ENCODE results near the gene GAL.

GAL gene

DNA sequence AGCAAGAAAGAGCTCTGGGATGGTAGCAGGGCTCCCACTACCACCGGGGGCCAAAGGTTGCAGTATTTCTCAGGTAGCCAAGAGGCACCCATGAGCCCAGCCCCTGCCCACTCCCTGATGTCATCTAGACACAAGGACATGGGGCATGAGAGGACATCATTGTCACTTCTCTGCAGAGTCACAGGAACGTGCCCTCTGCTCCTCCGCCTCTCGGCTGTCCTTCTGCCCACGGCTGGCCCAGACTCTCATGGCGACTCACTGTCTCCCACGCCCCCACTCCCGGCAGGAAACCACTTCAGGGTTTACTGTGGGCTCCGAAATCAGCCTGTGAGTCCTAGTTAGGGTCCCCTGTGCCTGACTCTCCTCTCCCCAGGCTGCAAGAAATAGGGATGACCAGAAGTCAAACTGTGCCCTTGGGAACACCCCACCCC lies 1.8 kb upstream of the GAL start:
- no peak overlapping the region for H3K27ac ChIP-seq (ENCODE audit: low read length)
- no peak overlapping the region for H3K4me3 ChIP-seq (ENCODE audit: low read length in 2 of 2)
- H3K27me3 ChIP-seq (ENCODE audit: control insufficient read depth in 1 of 2, insufficient read depth in 2 of 2, low read length in 2 of 2) = peaks cover 35 to 39% of the 10 kb centered on the region in 2 donors
- H3K36me3 ChIP-seq (ENCODE audit: control insufficient read depth in 2 of 2, insufficient read depth in 2 of 2, low read length in 2 of 2) = no peaks in the 10 kb centered on the region
- H3K9ac ChIP-seq (ENCODE audit: low read length in 2 of 2) = no peak overlapping the region
- peaks cover 11% of the 10 kb centered on the region for H3K4me1 ChIP-seq (ENCODE audit: control insufficient read depth, insufficient read depth, low read length)
- H3K9me3 ChIP-seq (ENCODE audit: control insufficient read depth in 2 of 2, low read length in 2 of 2) = no peaks in the 10 kb centered on the region

DNA sequence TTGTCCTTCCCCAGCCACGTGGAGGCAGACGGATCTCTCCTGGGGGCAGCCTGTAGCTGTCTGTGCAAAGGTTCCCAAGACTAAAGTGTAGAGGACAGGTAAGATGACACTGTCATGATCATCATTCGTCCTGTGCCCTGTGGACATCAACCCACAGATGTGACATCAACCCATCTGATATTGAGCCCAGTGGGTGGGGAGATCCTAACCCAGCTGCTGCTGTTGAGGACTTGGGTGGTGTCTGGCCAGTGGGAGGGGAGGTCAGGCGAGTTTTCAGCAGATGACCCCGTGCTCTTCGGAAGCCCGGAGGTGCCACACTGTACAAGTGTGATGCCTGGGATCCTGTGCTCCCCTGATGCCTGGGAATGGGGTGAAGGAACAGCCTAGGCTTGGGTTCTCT lies 1.2 kb upstream of the GAL start:
- Histone ChIP-seq H3K4me1 (ENCODE audit: control insufficient read depth, insufficient read depth, low read length) (peaks cover 11% of the 10 kb centered on the region), H3K36me3 (ENCODE audit: control insufficient read depth in 2 of 2, insufficient read depth in 2 of 2, low read length in 2 of 2) (no peaks in the 10 kb centered on the region), H3K9ac (ENCODE audit: low read length in 2 of 2) (no peak overlapping the region), H3K27me3 (ENCODE audit: control insufficient read depth in 1 of 2, insufficient read depth in 2 of 2, low read length in 2 of 2) (peaks cover 35 to 42% of the 10 kb centered on the region in 2 donors), H3K4me3 (ENCODE audit: low read length in 2 of 2) (no peak overlapping the region), H3K27ac (ENCODE audit: low read length) (no peak overlapping the region), H3K9me3 (ENCODE audit: control insufficient read depth in 2 of 2, low read length in 2 of 2) (no peaks in the 10 kb centered on the region)

DNA sequence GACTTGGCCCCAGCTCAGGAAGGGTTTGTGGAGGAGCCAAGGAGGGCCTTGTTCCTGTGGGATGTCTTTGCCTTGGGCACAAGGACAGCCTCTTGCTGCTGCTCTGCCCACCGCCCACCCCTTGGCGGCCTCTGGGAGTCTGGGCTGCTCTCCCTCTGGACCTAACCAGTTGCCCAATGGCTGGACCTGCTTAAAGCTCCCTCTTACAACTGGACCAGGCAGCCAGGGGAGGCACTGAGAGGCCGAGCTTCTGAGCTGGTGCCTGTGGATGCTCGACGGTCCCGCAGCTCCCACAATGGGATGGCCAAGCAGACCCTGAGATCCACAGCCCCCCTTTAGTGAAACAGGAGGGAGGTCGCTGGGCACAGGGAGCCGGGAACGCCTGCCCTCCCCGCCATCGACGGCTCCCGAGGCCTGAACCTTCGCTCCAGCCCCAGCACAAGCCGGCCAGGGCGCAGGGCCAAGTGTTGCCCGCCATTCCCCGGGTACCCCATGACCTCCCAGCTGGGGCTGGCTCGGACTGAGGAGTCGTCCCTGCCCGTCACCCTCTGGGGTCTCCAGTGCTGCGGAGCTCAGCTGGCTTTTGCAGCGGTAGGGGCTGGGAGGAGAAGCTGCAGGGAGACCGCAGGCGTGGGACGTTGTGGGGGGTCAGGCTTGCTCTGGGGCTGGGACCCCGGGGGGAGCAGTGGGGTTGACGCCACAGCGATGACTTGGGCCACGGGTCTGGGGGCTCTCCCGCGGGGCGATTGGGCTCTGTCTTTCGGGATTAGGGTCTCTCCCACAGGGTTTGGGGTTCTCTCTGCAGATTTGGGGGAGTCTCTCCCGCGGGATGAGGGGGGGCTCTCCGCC lies 584 bp upstream of the GAL start:
- H3K4me3 ChIP-seq (ENCODE audit: low read length in 2 of 2) = no peak overlapping the region
- H3K4me1 ChIP-seq (ENCODE audit: control insufficient read depth, insufficient read depth, low read length) = peaks cover 11% of the 10 kb centered on the region
- H3K9me3 ChIP-seq (ENCODE audit: control insufficient read depth in 2 of 2, low read length in 2 of 2) = no peaks in the 10 kb centered on the region
- no peaks in the 10 kb centered on the region for H3K36me3 ChIP-seq (ENCODE audit: control insufficient read depth in 2 of 2, insufficient read depth in 2 of 2, low read length in 2 of 2)
- H3K27me3 ChIP-seq (ENCODE audit: control insufficient read depth in 1 of 2, insufficient read depth in 2 of 2, low read length in 2 of 2) = peaks cover 35 to 42% of the 10 kb centered on the region in 2 donors
- H3K9ac ChIP-seq (ENCODE audit: low read length in 2 of 2) = no peak overlapping the region
- no peak overlapping the region for H3K27ac ChIP-seq (ENCODE audit: low read length)

DNA sequence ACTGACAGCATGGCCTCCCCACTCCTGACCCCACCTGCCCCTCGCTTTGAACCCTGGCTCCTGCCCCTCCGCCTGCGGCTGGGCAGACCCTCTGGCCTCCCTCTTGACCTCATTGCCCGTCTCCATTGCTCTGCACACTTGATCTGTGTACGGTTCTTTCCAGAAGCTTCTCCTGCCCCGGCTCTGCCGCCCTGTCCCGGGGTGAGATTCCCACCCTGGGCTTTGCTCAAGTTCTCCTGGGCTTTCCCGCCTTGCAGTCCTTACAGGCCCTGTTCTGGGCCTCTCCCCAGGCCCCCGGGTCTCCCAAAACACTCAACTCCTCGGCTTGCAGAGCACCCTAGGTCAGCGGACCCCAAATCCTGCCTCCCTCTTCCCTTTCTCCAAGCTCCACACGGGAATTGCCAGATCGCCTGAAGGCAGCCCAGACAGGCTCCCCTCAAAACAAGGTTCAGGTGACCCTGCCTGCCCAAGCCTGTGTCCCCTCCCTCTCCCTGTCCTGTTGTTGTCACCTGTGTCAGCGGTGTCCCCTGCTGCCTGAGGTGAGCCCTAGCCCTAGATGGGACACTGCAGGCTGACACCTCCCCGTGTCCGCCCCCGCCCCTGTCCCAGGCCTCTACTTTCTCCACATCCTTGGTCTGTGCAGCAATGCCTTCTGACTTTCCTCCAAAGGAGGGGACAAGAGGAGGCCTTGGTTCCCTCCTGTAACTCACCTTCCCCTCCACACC lies 1.5 kb downstream of the GAL start:
- H3K36me3 ChIP-seq (ENCODE audit: control insufficient read depth in 2 of 2, insufficient read depth in 2 of 2, low read length in 2 of 2) = no peaks in the 10 kb centered on the region
- H3K27ac ChIP-seq (ENCODE audit: low read length) = no peak overlapping the region
- no peak overlapping the region for H3K9ac ChIP-seq (ENCODE audit: low read length in 2 of 2)
- H3K4me1 ChIP-seq (ENCODE audit: control insufficient read depth, insufficient read depth, low read length) = peaks cover 11% of the 10 kb centered on the region
- H3K27me3 ChIP-seq (ENCODE audit: control insufficient read depth in 1 of 2, insufficient read depth in 2 of 2, low read length in 2 of 2) = peaks cover 35 to 47% of the 10 kb centered on the region in 2 donors
- no peaks in the 10 kb centered on the region for H3K9me3 ChIP-seq (ENCODE audit: control insufficient read depth in 2 of 2, low read length in 2 of 2)
- H3K4me3 ChIP-seq (ENCODE audit: low read length in 2 of 2) = no peak overlapping the region

DNA sequence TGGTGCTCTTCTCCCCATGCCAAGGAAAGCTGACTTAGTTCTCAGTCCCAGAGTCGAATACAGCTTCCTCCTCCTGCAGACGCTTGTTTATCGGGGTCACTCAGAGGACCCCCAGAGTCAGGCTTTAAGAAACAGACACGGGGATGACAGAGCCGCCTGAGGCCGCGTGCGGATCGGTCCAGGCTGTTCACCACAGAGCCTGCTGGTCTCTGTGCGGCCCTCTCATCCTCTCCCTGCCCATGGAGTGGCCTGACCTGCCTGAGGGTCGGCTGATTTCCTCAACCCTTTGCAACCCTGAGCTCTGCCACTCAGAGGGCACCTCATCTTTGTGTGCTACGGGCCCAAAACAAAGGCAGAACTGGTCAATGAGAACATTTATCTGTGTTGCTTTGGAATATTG lies 2.1 kb downstream of the GAL start:
- peaks cover 35 to 51% of the 10 kb centered on the region in 2 donors for H3K27me3 ChIP-seq (ENCODE audit: control insufficient read depth in 1 of 2, insufficient read depth in 2 of 2, low read length in 2 of 2)

DNA sequence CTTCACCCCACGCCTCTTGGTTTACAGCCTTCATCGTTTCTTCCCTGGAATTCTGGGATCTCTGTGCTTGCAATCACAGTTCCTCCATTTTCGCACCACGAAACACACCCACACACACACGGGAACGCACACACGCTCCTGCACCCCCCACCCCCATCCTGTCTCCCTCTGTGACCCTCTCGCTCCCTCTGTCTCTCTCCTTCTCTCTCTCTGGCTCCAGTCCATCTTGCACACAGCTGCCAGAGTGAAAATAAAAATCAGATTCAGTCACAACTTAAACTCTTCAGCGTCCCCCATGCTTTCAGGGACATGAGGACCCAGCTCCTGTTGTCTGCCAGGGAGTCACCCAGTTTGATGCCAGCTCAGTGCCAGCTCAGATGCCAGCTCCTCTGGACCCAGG lies 3.0 kb downstream of the GAL start:
- Histone ChIP-seq H3K27ac (ENCODE audit: low read length) (no peak overlapping the region), H3K9me3 (ENCODE audit: control insufficient read depth in 2 of 2, low read length in 2 of 2) (no peaks in the 10 kb centered on the region), H3K4me1 (ENCODE audit: control insufficient read depth, insufficient read depth, low read length) (peaks cover 11% of the 10 kb centered on the region), H3K9ac (ENCODE audit: low read length in 2 of 2) (no peak overlapping the region), H3K36me3 (ENCODE audit: control insufficient read depth in 2 of 2, insufficient read depth in 2 of 2, low read length in 2 of 2) (no peaks in the 10 kb centered on the region), H3K27me3 (ENCODE audit: control insufficient read depth in 1 of 2, insufficient read depth in 2 of 2, low read length in 2 of 2) (peaks cover 35 to 53% of the 10 kb centered on the region in 2 donors), H3K4me3 (ENCODE audit: low read length in 2 of 2) (no peak overlapping the region)

More for the DNA sequence above, 2.1 kb downstream of the GAL start:
- Histone ChIP-seq H3K27ac (ENCODE audit: low read length) (no peak overlapping the region), H3K4me3 (ENCODE audit: low read length in 2 of 2) (no peak overlapping the region), H3K9ac (ENCODE audit: low read length in 2 of 2) (no peak overlapping the region), H3K36me3 (ENCODE audit: control insufficient read depth in 2 of 2, insufficient read depth in 2 of 2, low read length in 2 of 2) (no peaks in the 10 kb centered on the region), H3K9me3 (ENCODE audit: control insufficient read depth in 2 of 2, low read length in 2 of 2) (no peaks in the 10 kb centered on the region), H3K4me1 (ENCODE audit: control insufficient read depth, insufficient read depth, low read length) (peaks cover 11% of the 10 kb centered on the region)

DNA sequence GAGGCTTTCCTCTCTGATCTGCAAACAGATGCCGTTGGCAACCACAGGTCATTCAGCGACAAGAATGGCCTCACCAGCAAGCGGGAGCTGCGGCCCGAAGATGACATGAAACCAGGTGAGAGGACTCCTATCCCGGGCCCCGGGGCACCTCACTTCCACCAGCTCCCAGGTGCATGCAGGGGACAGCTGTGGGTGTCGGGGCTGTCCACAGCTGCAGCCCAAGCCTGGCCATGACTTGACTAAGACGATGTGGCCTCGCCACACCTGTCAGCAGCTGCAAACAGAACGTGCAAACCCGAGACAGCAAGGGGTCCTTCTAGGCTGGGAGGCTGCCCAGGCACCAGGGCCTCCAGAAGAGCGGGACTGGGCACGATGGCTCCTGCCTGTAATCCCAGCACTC lies 3.6 kb downstream of the GAL start:
- no peaks in the 10 kb centered on the region for H3K36me3 ChIP-seq (ENCODE audit: control insufficient read depth in 2 of 2, insufficient read depth in 2 of 2, low read length in 2 of 2)
- H3K4me1 ChIP-seq (ENCODE audit: control insufficient read depth, insufficient read depth, low read length) = peaks cover 11% of the 10 kb centered on the region
- no peak overlapping the region for H3K4me3 ChIP-seq (ENCODE audit: low read length in 2 of 2)
- no peak overlapping the region for H3K9ac ChIP-seq (ENCODE audit: low read length in 2 of 2)
- H3K9me3 ChIP-seq (ENCODE audit: control insufficient read depth in 2 of 2, low read length in 2 of 2) = no peaks in the 10 kb centered on the region
- H3K27me3 ChIP-seq (ENCODE audit: control insufficient read depth in 1 of 2, insufficient read depth in 2 of 2, low read length in 2 of 2) = peaks cover 34 to 56% of the 10 kb centered on the region in 2 donors
- H3K27ac ChIP-seq (ENCODE audit: low read length) = no peak overlapping the region

DNA sequence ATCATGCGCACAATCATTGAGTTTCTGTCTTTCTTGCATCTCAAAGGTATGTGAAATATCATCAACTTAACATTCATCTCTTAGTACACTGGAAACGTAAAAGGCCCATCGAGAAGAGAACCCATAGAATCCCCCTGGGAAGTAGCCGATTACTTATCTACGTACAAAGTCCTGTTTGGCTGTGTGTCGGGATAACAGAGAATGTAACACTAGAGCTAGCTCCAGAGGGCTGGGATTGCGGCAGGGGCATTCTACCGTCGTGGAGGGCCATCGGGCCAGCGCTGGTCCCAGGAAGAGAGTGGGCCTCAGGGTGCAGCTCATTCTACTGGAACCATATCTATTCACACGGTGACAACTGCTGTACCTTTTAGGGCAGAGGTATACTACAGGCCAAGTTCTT lies 4.5 kb downstream of the GAL start:
- peaks cover 29 to 50% of the 10 kb centered on the region in 2 donors for H3K27me3 ChIP-seq (ENCODE audit: control insufficient read depth in 1 of 2, insufficient read depth in 2 of 2, low read length in 2 of 2)
- peaks cover 11% of the 10 kb centered on the region for H3K4me1 ChIP-seq (ENCODE audit: control insufficient read depth, insufficient read depth, low read length)
- H3K36me3 ChIP-seq (ENCODE audit: control insufficient read depth in 2 of 2, insufficient read depth in 2 of 2, low read length in 2 of 2) = no peaks in the 10 kb centered on the region
- no peak overlapping the region for H3K9ac ChIP-seq (ENCODE audit: low read length in 2 of 2)
- no peak overlapping the region for H3K27ac ChIP-seq (ENCODE audit: low read length)
- H3K4me3 ChIP-seq (ENCODE audit: low read length in 2 of 2) = no peak overlapping the region
- no peaks in the 10 kb centered on the region for H3K9me3 ChIP-seq (ENCODE audit: control insufficient read depth in 2 of 2, low read length in 2 of 2)

DNA sequence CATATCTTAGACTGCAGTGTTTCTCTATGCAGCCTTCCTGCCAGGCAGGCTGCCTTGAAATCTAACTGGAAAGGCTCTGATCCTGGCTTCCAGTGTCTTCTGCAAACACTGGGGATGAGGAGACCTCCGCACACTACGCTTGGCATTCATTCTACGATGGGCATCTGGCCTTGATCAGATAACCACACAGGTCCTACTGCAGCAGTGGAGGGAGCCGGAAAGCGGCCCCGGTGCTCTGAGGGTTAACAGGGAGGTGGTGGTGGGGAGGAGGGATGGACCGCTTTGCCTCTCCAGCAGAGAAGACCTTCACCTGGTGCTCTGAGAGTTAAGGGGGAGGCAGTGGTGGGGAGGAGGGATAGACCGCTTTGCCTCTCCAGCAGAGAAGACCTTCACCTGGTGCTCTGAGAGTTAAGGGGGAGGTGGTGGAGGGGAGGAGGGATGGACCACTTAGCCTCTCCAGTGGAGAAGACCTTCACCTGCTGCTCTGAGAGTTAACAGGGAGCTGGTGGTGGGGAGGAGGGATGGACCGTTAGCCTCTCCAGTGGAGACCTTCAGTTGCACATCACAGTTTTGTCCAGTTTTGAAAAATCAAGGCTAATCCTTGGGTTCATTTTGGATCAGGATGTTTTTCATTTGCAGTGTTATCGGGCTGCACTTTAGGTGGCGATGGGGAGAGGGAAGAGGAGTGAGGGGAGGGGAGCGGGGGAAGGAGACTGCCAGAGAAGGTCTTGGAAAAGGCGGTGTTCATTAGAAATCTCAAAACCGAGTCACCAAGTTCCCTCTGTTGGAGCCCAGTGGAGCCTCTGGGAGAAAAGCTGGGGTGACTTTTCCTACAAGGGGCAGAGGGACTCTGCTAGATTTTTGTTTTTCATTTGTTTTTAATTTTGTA lies 5.6 kb downstream of the GAL start:
- Histone ChIP-seq H3K27me3 (ENCODE audit: control insufficient read depth in 1 of 2, insufficient read depth in 2 of 2, low read length in 2 of 2) (peaks cover 18 to 44% of the 10 kb centered on the region in 2 donors), H3K27ac (ENCODE audit: low read length) (no peak overlapping the region), H3K36me3 (ENCODE audit: control insufficient read depth in 2 of 2, insufficient read depth in 2 of 2, low read length in 2 of 2) (no peaks in the 10 kb centered on the region), H3K4me1 (ENCODE audit: control insufficient read depth, insufficient read depth, low read length) (peaks cover 1% of the 10 kb centered on the region), H3K9me3 (ENCODE audit: control insufficient read depth in 2 of 2, low read length in 2 of 2) (no peaks in the 10 kb centered on the region), H3K4me3 (ENCODE audit: low read length in 2 of 2) (no peak overlapping the region), H3K9ac (ENCODE audit: low read length in 2 of 2) (no peak overlapping the region)

DNA sequence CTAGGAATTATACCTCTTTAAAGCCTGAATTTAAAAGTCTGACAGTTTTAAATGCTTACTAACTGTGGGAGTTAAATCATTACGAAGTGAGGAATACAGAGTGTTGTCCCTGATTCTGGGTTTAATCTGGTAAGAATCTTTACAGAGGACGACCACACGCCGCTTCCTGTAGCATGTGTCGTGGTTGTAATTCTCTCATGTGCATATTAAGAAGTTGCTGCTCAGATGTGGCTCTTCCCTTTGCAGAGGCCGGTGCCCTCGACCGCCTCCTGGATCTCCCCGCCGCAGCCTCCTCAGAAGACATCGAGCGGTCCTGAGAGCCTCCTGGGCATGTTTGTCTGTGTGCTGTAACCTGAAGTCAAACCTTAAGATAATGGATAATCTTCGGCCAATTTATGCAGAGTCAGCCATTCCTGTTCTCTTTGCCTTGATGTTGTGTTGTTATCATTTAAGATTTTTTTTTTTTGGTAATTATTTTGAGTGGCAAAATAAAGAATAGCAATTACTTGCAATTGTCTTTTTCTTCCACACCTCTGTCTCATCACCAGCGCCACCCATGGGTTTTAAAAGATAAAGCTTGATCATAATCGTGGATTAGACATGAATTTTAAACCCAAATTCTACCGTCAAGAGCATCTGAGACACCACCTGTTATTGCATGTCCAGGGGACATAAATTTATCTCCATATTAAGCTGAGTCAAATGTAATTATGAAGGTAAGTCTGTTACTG lies 6.5 kb downstream of the GAL start:
- Histone ChIP-seq H3K4me3 (ENCODE audit: low read length in 2 of 2) (no peak overlapping the region), H3K9ac (ENCODE audit: low read length in 2 of 2) (no peak overlapping the region), H3K36me3 (ENCODE audit: control insufficient read depth in 2 of 2, insufficient read depth in 2 of 2, low read length in 2 of 2) (no peaks in the 10 kb centered on the region), H3K27ac (ENCODE audit: low read length) (no peak overlapping the region), H3K9me3 (ENCODE audit: control insufficient read depth in 2 of 2, low read length in 2 of 2) (no peaks in the 10 kb centered on the region), H3K4me1 (ENCODE audit: control insufficient read depth, insufficient read depth, low read length) (no peaks in the 10 kb centered on the region), H3K27me3 (ENCODE audit: control insufficient read depth in 1 of 2, insufficient read depth in 2 of 2, low read length in 2 of 2) (peaks cover 9 to 36% of the 10 kb centered on the region in 2 donors)

Data from stomach smooth muscle (tissue), 2 donors.